Mesenchymal stem cell (in vitro differentiated cells and primary cell): ENCODE data around the gene TTBK1.
A peak's percentile ranks its signal among the peaks of the same experiment; 100 is the strongest.

Source experiments
- DNase-seq: peaks from one replicate; pipeline ENCODE4 v3.0.0-alpha.2; 2013
- H2AFZ ChIP-seq: one replicate; pipeline ENCODE4 v1.6.1; 2013; ENCODE audit warnings: low read depth, mild to moderate bottlenecking, control low read depth, inconsistent platforms, low read length, moderate library complexity
- H2AK5ac ChIP-seq: 2 replicates; pipeline ENCODE4 v1.6.1; 2013; ENCODE audit warnings: low read length, moderate library complexity, mild to moderate bottlenecking, inconsistent platforms; ENCODE audit not compliant: severe bottlenecking
- H2BK120ac ChIP-seq: one replicate; pipeline ENCODE4 v1.6.1; 2013; ENCODE audit warnings: low read depth, mild to moderate bottlenecking, inconsistent platforms, low read length, moderate library complexity
- H2BK12ac ChIP-seq, 2 experiments: one replicate each; pipeline ENCODE4 v1.6.1; 2013; ENCODE audit warnings: inconsistent platforms in 2 of 2, low read length in 2 of 2, mild to moderate bottlenecking in 2 of 2, moderate library complexity in 2 of 2, control low read depth in 1 of 2
- H2BK15ac ChIP-seq: one replicate; pipeline ENCODE4 v1.6.1; 2013; ENCODE audit warnings: mild to moderate bottlenecking, low read depth, inconsistent platforms; ENCODE audit not compliant: poor library complexity, severe bottlenecking
- H2BK5ac ChIP-seq: 2 replicates; pipeline ENCODE4 v1.6.1; 2013; ENCODE audit warnings: low read depth, mild to moderate bottlenecking, low read length, control low read depth, inconsistent platforms; ENCODE audit not compliant: poor library complexity, severe bottlenecking
- H3K14ac ChIP-seq, 2 experiments: one replicate each; pipeline ENCODE4 v1.6.1; 2013; ENCODE audit warnings: inconsistent platforms in 2 of 2, low read length in 2 of 2, control low read depth in 1 of 2, mild to moderate bottlenecking in 1 of 2, moderate library complexity in 1 of 2
- H3K18ac ChIP-seq, 2 experiments: one replicate each; pipeline ENCODE4 v1.6.1; 2013; ENCODE audit warnings: inconsistent platforms in 2 of 2, low read length in 2 of 2, control low read depth in 1 of 2, low read depth in 1 of 2, mild to moderate bottlenecking in 1 of 2
- H3K23ac ChIP-seq, 2 experiments: one replicate each; pipeline ENCODE4 v1.6.1; 2013; ENCODE audit warnings: inconsistent platforms in 2 of 2, low read length in 2 of 2, mild to moderate bottlenecking in 2 of 2, moderate library complexity in 2 of 2, control low read depth in 1 of 2
- H3K27ac ChIP-seq: 2 replicates; pipeline ENCODE4 v1.5.1; 2013; ENCODE audit warnings: mild to moderate bottlenecking, moderate library complexity, low read length, control low read depth, inconsistent platforms; ENCODE audit not compliant: poor library complexity, severe bottlenecking
- H3K27me3 ChIP-seq, 2 experiments: 2 replicates each; pipeline versions ENCODE4 v1.6.1 to v1.7.0; 2013; ENCODE audit warnings: low read length in 2 of 2, mild to moderate bottlenecking in 2 of 2, moderate library complexity in 2 of 2, control low read depth in 1 of 2, inconsistent platforms in 1 of 2; ENCODE audit not compliant: control insufficient read depth in 1 of 2, insufficient read depth in 1 of 2
- H3K36me3 ChIP-seq, 2 experiments: 2 replicates each; pipeline versions ENCODE4 v1.6.1 to v1.7.0; 2013; ENCODE audit warnings: low read length in 2 of 2, control low read depth in 1 of 2, inconsistent platforms in 1 of 2, low read depth in 1 of 2, mild to moderate bottlenecking in 1 of 2; ENCODE audit not compliant: insufficient read depth in 2 of 2, control insufficient read depth in 1 of 2
- H3K4ac ChIP-seq, 2 experiments: one replicate each; pipeline ENCODE4 v1.6.1; 2013; ENCODE audit warnings: inconsistent platforms in 2 of 2, low read length in 2 of 2, mild to moderate bottlenecking in 2 of 2, moderate library complexity in 2 of 2, control low read depth in 1 of 2, low read depth in 1 of 2
- H3K4me1 ChIP-seq: 2 replicates; pipeline ENCODE4 v1.6.1; 2013; ENCODE audit warnings: low read depth, low read length, control low read depth; ENCODE audit not compliant: control insufficient read depth, insufficient read depth
- H3K4me2 ChIP-seq: 2 replicates; pipeline ENCODE4 v1.6.1; 2013; ENCODE audit warnings: low read length, mild to moderate bottlenecking, inconsistent platforms; ENCODE audit not compliant: poor library complexity, severe bottlenecking
- H3K4me3 ChIP-seq, 2 experiments: 2 replicates each; pipeline versions ENCODE4 v1.5.1 to v1.7.0; 2013; ENCODE audit warnings: low read length in 2 of 2, mild to moderate bottlenecking in 2 of 2, control low read depth in 1 of 2, low read depth in 1 of 2; ENCODE audit not compliant: insufficient read depth in 1 of 2
- H3K79me1 ChIP-seq: replicated peaks from 2 replicates; pipeline ENCODE4 v1.6.1; 2013; ENCODE audit warnings: mild to moderate bottlenecking, control low read depth, low read length, inconsistent platforms; ENCODE audit not compliant: poor library complexity, severe bottlenecking
- H3K9ac ChIP-seq: 2 replicates; pipeline ENCODE4 v1.7.0; 2013; ENCODE audit warnings: mild to moderate bottlenecking, low read length, moderate library complexity
- H3K9me3 ChIP-seq: 2 replicates; pipeline ENCODE4 v1.7.0; 2013; ENCODE audit warnings: mild to moderate bottlenecking, low read length; ENCODE audit not compliant: control insufficient read depth
- H4K8ac ChIP-seq: one replicate; pipeline ENCODE4 v1.6.1; 2013; ENCODE audit warnings: inconsistent platforms, mild to moderate bottlenecking, low read length, moderate library complexity
- H4K91ac ChIP-seq: one replicate; pipeline ENCODE4 v1.6.1; 2013; ENCODE audit warnings: mild to moderate bottlenecking, low read length, inconsistent platforms
- WGBS: methylation state at CpG from one replicate; pipeline ENCODE4 v1.1.7; 2013; ENCODE audit warnings: mixed read lengths; 5-methylcytosine and 5-hydroxymethylcytosine counted together

TTBK1 gene

DNA sequence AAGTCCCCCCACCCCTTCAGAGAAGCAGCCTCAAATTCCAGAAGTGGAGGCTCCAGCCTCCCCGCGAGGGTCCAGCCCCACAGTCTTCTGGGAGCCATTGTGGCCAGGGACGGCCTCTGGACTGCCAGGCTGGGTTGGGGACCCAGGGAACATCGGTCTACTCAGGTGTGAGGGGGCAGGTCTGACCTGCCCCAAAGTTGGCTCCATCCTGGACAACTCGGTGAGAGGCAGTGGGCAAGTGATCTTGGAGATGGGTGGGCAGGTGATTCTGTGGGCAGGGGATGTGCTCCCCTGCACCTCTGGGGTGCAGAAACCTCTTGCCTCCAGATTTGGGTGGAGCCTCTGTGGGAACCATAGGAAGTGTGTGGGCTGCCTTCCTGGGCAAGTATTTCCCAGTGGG, 42.6 kb downstream of the TTBK1 start:
- H2BK15ac ChIP-seq, result no peak overlapping the region
- H3K9me3 ChIP-seq, result no peaks in the 10 kb centered on the region
- no peak overlapping the region for H3K23ac ChIP-seq
- no peaks in the 10 kb centered on the region for H3K36me3 ChIP-seq
- H3K27ac ChIP-seq, result no peak overlapping the region
- no peak overlapping the region for H3K4me2 ChIP-seq
- no peak overlapping the region for H4K8ac ChIP-seq
- H4K91ac ChIP-seq, result no peak overlapping the region
- no peak overlapping the region for H2BK120ac ChIP-seq
- no peaks in the 10 kb centered on the region for H3K79me1 ChIP-seq
- H2BK12ac ChIP-seq, result no peak overlapping the region
- peaks cover 4% of the 10 kb centered on the region for H3K4me1 ChIP-seq
- H2BK5ac ChIP-seq, result no peak overlapping the region
- H3K27me3 ChIP-seq, result peaks cover 51 to 63% of the 10 kb centered on the region in 2 experiments
- no peak overlapping the region for H3K14ac ChIP-seq
- no peak overlapping the region for H3K4me3 ChIP-seq
- DNase-seq, result no peak
- no peak overlapping the region for H2AFZ ChIP-seq
- no peak overlapping the region for H2AK5ac ChIP-seq
- 85% methylated on average over 5 of the region's 5 CpGs for WGBS
- H3K18ac ChIP-seq, result no peak overlapping the region
- H3K9ac ChIP-seq, result no peak overlapping the region
- no peak overlapping the region for H3K4ac ChIP-seq

DNA sequence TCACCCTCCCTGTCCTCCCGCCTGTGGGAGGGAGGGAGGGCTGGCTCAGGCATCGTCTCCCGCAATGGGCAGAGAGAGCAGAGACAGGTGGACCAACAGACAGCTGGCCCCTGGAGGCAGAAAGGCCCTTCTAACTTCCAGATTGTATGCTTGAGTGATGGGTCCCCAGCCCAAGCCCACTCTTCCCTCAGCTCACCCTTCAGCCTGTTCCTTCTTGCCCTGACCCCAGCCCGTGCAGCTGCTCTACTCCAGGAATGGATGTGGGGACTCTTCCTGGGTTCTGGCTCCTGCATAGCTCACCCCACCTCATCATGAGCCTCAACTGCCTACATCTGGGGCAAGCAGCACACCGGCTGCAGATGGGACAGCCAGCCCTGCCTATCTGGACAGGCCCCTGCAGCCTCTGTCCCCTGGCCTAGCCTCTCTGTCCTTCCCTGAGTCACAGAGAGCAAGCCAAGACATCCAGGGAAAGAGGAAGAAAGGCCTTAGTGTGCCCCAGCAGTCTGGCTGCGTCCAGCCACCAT, 43.2 kb downstream of the TTBK1 start:
- Histone ChIP-seq H3K9ac (no peak overlapping the region), H3K4ac (no peak overlapping the region), H3K27me3 (peaks cover 47 to 59% of the 10 kb centered on the region in 2 experiments), H3K18ac (no peak overlapping the region), H3K9me3 (no peaks in the 10 kb centered on the region), H3K36me3 (no peaks in the 10 kb centered on the region), H2AFZ (no peak overlapping the region), H3K4me1 (peaks cover 4% of the 10 kb centered on the region), H3K4me2 (no peak overlapping the region), H3K14ac (no peak overlapping the region), H2BK5ac (no peak overlapping the region), H3K27ac (no peak overlapping the region), H3K79me1 (no peaks in the 10 kb centered on the region), H3K4me3 (no peak overlapping the region), H2BK120ac (no peak overlapping the region), H2BK12ac (no peak overlapping the region), H3K23ac (no peak overlapping the region), H2BK15ac (no peak overlapping the region), H2AK5ac (no peak overlapping the region), H4K8ac (no peak overlapping the region), H4K91ac (no peak overlapping the region)
- DNase-seq, result no peak
- WGBS, result 80% methylated on average over 5 of the region's 6 CpGs

DNA sequence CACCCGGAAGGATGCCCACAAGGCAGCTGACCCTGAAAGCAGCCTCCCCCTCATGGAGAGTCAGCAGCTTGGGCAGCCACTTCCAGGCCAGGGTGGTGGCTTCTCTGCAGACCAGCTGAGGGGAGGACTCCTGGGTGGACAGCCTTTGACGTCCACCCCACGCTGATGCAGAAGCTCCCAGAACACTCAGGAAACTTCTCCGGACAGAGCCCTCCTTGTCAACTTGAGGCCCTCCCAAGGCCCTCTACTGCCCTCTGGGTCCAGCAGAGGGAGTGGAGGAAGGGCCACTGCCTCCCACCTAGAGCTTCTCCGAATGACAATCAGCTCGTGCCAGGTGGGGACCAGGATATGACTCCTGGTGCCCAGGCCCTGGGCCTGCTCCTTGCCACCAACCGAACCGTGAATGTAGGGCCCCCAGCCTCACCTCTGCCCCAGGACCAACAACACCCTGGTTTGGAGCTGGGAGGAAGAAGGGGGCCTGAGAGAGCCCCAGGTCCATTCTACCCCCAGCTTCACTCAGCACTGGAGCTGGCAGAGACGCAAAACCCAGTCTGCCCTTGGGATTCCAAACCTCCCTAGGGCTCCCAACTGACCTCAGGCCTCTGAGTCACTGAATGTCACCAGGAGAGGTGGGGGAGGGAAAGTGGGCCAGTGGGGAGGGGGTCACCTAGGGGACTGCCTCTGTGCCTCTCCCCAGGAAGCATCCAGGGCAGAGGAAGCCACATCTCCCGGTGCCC, 43.9 kb downstream of the TTBK1 start:
- H3K18ac ChIP-seq, result no peak overlapping the region

DNA sequence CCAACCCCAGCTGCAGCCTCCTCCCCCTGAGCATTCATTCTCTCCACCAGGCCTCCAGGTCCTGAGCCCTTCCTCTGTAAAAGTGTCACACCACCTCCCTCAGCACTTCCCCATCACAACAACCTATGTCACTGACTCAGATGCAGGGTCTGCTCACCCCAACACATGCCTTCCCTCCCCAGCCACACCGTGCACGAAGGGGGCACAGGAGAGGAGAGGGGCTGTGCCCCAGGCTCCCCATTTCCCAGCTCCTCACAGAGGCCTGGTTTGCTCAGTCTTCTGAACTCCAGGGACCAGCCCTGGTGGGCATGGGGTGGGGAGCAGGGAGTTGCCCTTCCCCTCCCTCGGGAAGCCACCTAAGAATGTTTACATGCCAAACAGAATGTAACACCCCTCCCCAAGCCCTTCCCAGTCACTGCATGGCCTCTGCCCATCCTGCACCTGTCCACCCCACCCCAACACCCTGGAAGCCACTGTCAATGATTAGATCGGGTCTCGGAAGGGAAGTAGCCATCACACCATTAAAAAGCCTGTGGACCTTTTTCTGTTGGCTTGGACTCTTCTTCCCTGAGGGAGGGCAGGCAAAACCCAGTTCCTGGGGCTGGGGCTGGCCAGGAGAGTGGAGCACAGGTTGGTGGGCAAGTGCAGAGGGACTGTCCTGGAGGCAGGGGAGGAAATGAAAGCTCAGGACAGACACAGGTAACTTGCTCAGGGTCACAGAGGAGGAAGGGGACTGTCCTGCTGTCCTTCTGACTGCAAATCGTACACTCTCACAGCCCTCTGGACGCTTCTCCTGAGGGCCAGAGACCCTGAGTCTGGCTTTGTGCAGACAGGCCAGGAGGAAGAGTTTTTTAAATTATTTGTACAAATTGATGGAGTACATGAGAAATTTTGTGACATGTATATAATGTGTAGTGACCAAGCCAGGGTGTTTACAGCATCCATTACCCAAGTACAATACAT, 44.7 kb downstream of the TTBK1 start:
- Histone ChIP-seq H2BK120ac (no peak overlapping the region), H3K14ac (peak overlapping the region in 1 of 2 experiments; percentile 64), H2BK12ac (no peak overlapping the region), H4K8ac (no peak overlapping the region), H3K79me1 (no peaks in the 10 kb centered on the region), H3K23ac (no peak overlapping the region), H3K4me2 (no peak overlapping the region), H4K91ac (no peak overlapping the region), H3K27me3 (peaks cover 33 to 49% of the 10 kb centered on the region in 2 experiments), H2BK15ac (no peak overlapping the region), H3K9me3 (no peaks in the 10 kb centered on the region), H2BK5ac (no peak overlapping the region), H3K9ac (no peak overlapping the region), H3K4ac (no peak overlapping the region), H3K27ac (no peak overlapping the region), H2AK5ac (no peak overlapping the region), H2AFZ (no peak overlapping the region), H3K4me3 (no peak overlapping the region), H3K18ac (no peak overlapping the region), H3K4me1 (peaks cover 4% of the 10 kb centered on the region), H3K36me3 (no peaks in the 10 kb centered on the region)
- no peak for DNase-seq
- WGBS, result 86% methylated on average over 5 of the region's 7 CpGs

More for the DNA sequence above, 43.9 kb downstream of the TTBK1 start:
- no peak overlapping the region for H2BK15ac ChIP-seq
- no peak overlapping the region for H3K9ac ChIP-seq
- H3K14ac ChIP-seq, result no peak overlapping the region
- no peaks in the 10 kb centered on the region for H3K9me3 ChIP-seq
- no peak overlapping the region for H3K4ac ChIP-seq
- H2AFZ ChIP-seq, result no peak overlapping the region
- H3K4me3 ChIP-seq, result no peak overlapping the region
- H3K4me2 ChIP-seq, result no peak overlapping the region
- H3K79me1 ChIP-seq, result no peaks in the 10 kb centered on the region
- H3K23ac ChIP-seq, result no peak overlapping the region
- H3K27ac ChIP-seq, result no peak overlapping the region
- H2AK5ac ChIP-seq, result no peak overlapping the region
- peaks cover 4% of the 10 kb centered on the region for H3K4me1 ChIP-seq
- no peak overlapping the region for H2BK5ac ChIP-seq
- no peak overlapping the region for H2BK12ac ChIP-seq
- peaks cover 41 to 53% of the 10 kb centered on the region in 2 experiments for H3K27me3 ChIP-seq
- H4K91ac ChIP-seq, result no peak overlapping the region
- WGBS, result 79% methylated on average over 9 of the region's 10 CpGs
- no peak for DNase-seq
- no peaks in the 10 kb centered on the region for H3K36me3 ChIP-seq
- peak overlapping the region; percentile 17 for H4K8ac ChIP-seq
- H2BK120ac ChIP-seq, result no peak overlapping the region
